MCF 10A (cell line): ENCODE measurements around the gene LAMTOR3. TPM values are rescaled to one million over a fixed set of nuclear protein-coding genes. Genes with fewer than 3 reads are reported as not detected.

Experiments
- BruUV-seq: library from RNA; stranded (reverse); fragments of 400-500 nt; replicated peaks from 2 replicates; lab custom pipeline; 2021; lab: Mats Ljungman, UMichigan
- CTCF ChIA-PET: fragments of 300-600 bp; sonication (Branson Sonifier 250); formaldehyde crosslinking; extraction: SDS; loops from one replicate; lab custom pipeline; 2021; ENCODE audit warnings: antibody characterized with exemption, inconsistent platforms; lab: Yijun Ruan, JAX
- POLR2A ChIA-PET: fragments of 300-600, 350-650 bp; sonication (Branson Sonifier 250); formaldehyde crosslinking; extraction: SDS; loops from one replicate; lab custom pipeline; 2020; ENCODE audit warnings: antibody characterized with exemption, inconsistent platforms; lab: Yijun Ruan, JAX
- DNase-seq: peaks from one replicate; pipeline ENCODE4 v3.0.0-alpha.2; 2018; ENCODE audit not compliant: unreplicated experiment
- H3K27ac Mint-ChIP-seq: one replicate; pipeline ENCODE4 v1.8.0; 2022; ENCODE audit warnings: mild to moderate bottlenecking, low read depth, mixed read lengths; ENCODE audit not compliant: unreplicated experiment
- H3K27me3 Mint-ChIP-seq: one replicate; pipeline ENCODE4 v1.8.0; 2022; ENCODE audit warnings: mixed read lengths; ENCODE audit not compliant: insufficient read depth, unreplicated experiment
- H3K36me3 Mint-ChIP-seq: one replicate; pipeline ENCODE4 v1.8.0; 2022; ENCODE audit warnings: mild to moderate bottlenecking, moderate library complexity, mixed read lengths; ENCODE audit not compliant: insufficient read depth, unreplicated experiment
- H3K4me1 Mint-ChIP-seq: one replicate; pipeline ENCODE4 v1.8.0; 2022; ENCODE audit warnings: mixed read lengths; ENCODE audit not compliant: insufficient read depth, unreplicated experiment
- H3K4me3 Mint-ChIP-seq: one replicate; pipeline ENCODE4 v1.8.0; 2022; ENCODE audit warnings: mild to moderate bottlenecking, moderate library complexity, mixed read lengths; ENCODE audit not compliant: unreplicated experiment
- H3K9me3 Mint-ChIP-seq: one replicate; pipeline ENCODE4 v1.8.0; 2022; ENCODE audit warnings: mixed read lengths; ENCODE audit not compliant: unreplicated experiment
- intact Hi-C: fragments of 100-400 bp; cut with micrococcal nuclease; formaldehyde crosslinking; loops from 2 replicates; pipeline ENCODE4 v1.14.1; 2022
- total RNA-seq: library from RNA; stranded (reverse); gene quantifications from 2 replicates; pipeline ENCODE4 v1.2.3, GENCODE V29; 2022
- TF ChIP-seq, protein P1 (sequence below): fragments of 200-600 bp; IDR thresholded peaks from one replicate; pipeline ENCODE4 v1.8.0; 2022; ENCODE audit warnings: antibody characterized with exemption, mild to moderate bottlenecking; ENCODE audit not compliant: unreplicated experiment

The LAMTOR3 gene
- total RNA-seq, 1 experiment from 2014 or later, result 33.5 TPM

DNA sequence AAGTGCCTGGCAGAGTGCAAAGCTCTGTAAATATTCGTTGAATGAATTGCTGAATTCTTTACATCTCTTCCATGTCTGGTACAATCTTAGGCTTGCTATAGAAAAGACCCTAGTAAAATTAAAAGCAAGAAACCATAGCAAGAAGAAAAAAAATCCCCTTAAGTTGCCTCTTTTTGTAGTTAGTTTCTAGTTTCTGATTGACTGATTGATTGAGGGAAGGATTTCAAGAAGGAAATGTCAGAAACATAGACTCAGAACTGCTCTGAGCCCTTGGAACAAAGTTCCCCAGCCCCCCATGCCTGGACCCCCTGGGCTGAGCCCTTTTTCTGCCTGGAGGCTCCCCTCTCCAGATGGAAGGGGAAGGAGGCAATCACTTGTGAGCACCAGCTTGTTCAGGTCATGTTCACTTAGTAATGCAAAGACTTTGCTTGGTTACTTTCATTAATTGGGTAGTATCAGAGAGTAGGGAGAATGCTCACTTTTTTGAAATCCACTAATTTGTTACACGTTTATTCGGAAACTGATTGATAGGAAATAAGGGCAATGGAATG, 42.0 kb downstream of the LAMTOR3 start:
- Mint-ChIP-seq H3K27me3 (no peaks in the 10 kb centered on the region), H3K9me3 (no peaks in the 10 kb centered on the region), H3K27ac (no peak overlapping the region), H3K4me1 (peaks cover 7% of the 10 kb centered on the region), H3K36me3 (no peaks in the 10 kb centered on the region), H3K4me3 (no peak overlapping the region)
- TF ChIP-seq, protein P1, sequence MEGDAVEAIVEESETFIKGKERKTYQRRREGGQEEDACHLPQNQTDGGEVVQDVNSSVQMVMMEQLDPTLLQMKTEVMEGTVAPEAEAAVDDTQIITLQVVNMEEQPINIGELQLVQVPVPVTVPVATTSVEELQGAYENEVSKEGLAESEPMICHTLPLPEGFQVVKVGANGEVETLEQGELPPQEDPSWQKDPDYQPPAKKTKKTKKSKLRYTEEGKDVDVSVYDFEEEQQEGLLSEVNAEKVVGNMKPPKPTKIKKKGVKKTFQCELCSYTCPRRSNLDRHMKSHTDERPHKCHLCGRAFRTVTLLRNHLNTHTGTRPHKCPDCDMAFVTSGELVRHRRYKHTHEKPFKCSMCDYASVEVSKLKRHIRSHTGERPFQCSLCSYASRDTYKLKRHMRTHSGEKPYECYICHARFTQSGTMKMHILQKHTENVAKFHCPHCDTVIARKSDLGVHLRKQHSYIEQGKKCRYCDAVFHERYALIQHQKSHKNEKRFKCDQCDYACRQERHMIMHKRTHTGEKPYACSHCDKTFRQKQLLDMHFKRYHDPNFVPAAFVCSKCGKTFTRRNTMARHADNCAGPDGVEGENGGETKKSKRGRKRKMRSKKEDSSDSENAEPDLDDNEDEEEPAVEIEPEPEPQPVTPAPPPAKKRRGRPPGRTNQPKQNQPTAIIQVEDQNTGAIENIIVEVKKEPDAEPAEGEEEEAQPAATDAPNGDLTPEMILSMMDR, result no peak
- no TSS peak for BruUV-seq
- DNase-seq, result no peak
- intact Hi-C loops, result no loop called here
- ChIA-PET POLR2A (interaction anchor here (0.7 kb wide), 1 partner anchor 12 kb away, joined by 3 read pairs; no protein-coding TSS in a partner anchor), CTCF (interaction anchor here (0.6 to 0.7 kb wide), 2 partner anchors 46 to 169 kb away, joined by 3 read pairs; no protein-coding TSS in a partner anchor)

DNA sequence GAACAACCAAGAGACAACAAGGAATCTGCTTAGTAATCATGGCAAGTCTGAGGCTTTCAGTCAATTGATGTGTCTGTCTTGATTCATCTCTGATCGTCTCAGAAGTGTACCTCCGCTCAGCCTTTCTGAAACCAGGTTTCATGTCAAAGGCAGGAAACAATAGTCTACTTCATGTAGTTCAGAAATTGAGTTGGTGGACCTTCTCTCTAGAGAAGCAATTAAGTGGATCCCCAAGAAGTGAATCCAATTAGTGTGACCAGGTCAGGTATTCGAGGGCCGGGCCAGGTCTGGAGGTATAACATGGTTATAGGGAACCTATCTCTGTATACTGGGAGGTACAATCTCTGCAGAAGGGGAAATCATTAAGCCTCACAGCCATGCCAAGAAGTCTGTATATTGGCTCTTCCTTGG, 45.6 kb downstream of the LAMTOR3 start:
- intact Hi-C loops, result no loop called here
- Mint-ChIP-seq H3K27me3 (no peaks in the 10 kb centered on the region), H3K4me1 (no peaks in the 10 kb centered on the region), H3K9me3 (no peaks in the 10 kb centered on the region), H3K27ac (no peak overlapping the region), H3K4me3 (no peak overlapping the region), H3K36me3 (no peaks in the 10 kb centered on the region)
- TF ChIP-seq, protein P1, result no peak
- DNase-seq, result no peak
- CTCF ChIA-PET, result no interaction called here
- POLR2A ChIA-PET, result no interaction called here
- no TSS peak for BruUV-seq

DNA sequence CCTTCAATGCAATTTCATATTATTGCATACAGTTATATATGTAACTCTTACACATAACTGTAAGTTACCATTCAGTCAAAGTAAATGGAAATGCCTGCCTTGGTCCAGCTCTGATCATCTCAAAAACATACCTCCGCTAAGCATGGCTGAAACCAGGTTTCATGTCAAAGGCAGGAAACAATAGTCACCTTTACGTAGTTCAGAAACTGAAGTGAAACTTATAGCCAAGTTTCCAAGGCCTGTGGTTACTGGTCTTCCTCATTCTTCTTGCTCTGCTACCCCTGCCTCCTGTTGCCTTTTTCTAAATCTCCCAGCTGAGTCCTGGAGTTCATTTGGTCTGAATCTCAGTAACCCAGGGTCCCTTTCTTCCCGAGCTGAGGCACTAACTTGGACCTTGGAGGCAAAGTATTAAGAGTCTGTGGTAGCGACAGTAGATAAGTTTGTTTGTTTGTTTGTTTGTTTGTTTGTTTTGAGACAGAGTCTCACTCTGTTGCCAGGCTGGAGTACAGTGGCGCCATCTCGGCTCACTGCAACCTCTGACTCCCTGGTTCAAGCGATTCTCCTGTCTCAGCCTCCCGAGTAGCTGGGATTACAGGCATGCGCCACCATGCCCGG, 46.8 kb downstream of the LAMTOR3 start:
- no peaks in the 10 kb centered on the region for H3K4me1 Mint-ChIP-seq
- H3K27ac Mint-ChIP-seq, result no peak overlapping the region
- TF ChIP-seq, protein P1, result no peak

DNA sequence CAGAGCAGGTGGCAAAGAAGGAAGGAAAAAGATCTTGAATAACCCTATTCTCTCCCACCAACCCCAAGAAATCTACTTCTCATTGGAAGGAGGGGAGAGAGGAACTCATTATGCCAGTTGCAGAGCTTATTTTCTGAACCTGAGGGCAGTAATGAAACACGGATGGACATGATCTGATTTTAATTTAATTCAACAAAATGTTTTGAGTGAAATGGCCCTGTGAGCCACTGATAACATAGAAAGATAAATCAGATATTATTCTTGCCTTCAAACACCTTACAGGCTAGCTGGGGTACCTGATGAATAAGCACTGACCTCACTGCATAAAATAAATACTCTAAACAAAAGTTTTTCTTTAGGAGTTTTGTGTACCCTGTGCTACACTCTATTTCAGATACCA, 47.3 kb downstream of the LAMTOR3 start:
- no TSS peak for BruUV-seq
- Mint-ChIP-seq H3K4me3 (no peak overlapping the region), H3K9me3 (no peaks in the 10 kb centered on the region), H3K36me3 (peaks cover 5% of the 10 kb centered on the region), H3K27ac (no peak overlapping the region), H3K27me3 (no peaks in the 10 kb centered on the region), H3K4me1 (no peaks in the 10 kb centered on the region)
- DNase-seq, result no peak
- ChIA-PET CTCF (interaction anchor here (1.0 to 1.9 kb wide), 2 partner anchors 9 to 11 kb away, joined by 4 to 6 read pairs; no protein-coding TSS in a partner anchor), POLR2A (interaction anchor here (1.6 kb wide), 1 partner anchor 10 kb away, joined by 5 read pairs; no protein-coding TSS in a partner anchor)
- TF ChIP-seq, protein P1, result no peak
- intact Hi-C loops, result no loop called here

More for the DNA sequence above, 46.8 kb downstream of the LAMTOR3 start:
- no peak overlapping the region for H3K4me3 Mint-ChIP-seq
- intact Hi-C loops, result no loop called here
- ChIA-PET POLR2A (no interaction called here), CTCF (interaction anchor here (1.9 kb wide), 1 partner anchor 10 kb away, joined by 6 read pairs; no protein-coding TSS in a partner anchor)
- no peaks in the 10 kb centered on the region for H3K27me3 Mint-ChIP-seq
- BruUV-seq, result no TSS peak
- no peaks in the 10 kb centered on the region for H3K36me3 Mint-ChIP-seq
- DNase-seq, result no peak
- no peaks in the 10 kb centered on the region for H3K9me3 Mint-ChIP-seq
